22Rv1 (cell line): ENCODE measurements around the gene RNF212B.
"Not testable (repeated sequence)": the region's sequence is repeated elsewhere in the genome, so short reads cannot be mapped to it uniquely, and the experiment has no call there.

Source experiments
- H3K27ac ChIP-seq: fragments of 450-650 bp; 2 replicates; pipeline ENCODE4 v1.5.1; 2017
- ZFX ChIP-seq: fragments of 450-650 bp; IDR thresholded peaks from 2 replicates; pipeline ENCODE4 v1.6.1; 2017; ENCODE audit warnings: antibody characterized with exemption, borderline replicate concordance
- TF ChIP-seq, protein P1 (sequence below): fragments of 450-650 bp; IDR thresholded peaks from 2 replicates; pipeline ENCODE4 v1.5.1; 2017; ENCODE audit warnings: mild to moderate bottlenecking

The RNF212B gene, protein sequence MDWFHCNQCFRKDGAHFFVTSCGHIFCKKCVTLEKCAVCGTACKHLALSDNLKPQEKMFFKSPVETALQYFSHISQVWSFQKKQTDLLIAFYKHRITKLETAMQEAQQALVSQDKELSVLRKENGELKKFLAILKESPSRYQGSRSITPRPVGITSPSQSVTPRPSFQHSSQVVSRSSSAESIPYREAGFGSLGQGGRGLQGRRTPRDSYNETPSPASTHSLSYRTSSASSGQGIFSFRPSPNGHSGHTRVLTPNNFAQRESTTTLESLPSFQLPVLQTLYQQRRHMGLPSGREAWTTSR

DNA sequence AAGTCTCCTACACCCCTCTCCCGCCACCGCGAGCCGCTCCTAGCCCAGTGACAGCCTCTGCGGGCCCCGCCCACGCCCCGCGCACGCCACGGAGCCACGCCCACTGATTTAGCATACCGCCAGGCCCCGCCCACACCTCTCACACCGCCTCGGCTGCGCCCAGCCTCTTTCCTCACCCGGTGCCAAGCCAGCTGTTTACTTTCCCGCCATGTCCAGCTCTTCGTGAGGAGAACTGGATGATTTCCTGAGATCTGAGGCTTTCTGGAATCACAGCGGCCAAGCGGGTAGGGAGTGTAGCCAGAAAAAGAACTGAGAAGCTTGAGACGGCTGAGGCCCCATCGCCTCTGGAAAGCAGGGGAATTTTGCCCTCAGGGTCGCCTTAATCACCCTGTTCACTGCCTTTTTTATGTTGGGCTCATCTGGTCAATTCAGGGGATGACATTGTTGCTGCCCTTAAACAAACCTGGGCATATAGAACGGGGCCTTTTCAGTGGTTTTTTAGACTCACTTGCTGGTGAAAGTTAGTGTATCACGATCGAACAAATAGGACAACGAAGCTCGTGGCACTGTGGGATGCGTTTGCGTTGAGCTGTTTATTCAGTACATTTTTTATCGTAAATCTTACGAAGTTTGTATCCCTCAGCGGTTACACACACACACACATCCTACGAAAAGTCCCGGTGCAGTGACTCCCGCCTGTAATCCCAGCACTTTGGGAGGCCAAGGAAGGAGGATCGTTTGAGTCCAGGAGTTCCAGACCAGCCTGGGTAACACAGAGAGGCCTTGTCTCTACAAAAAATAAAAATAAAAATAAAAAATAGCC is at the start of gene RNF212B:
Gene RNF212B (plus strand): TSS at position 165 of the 823 bp plus-strand sequence. CDS start 2,410 bp downstream, outside the sequence.
- peak within 1 kb of the TSS; percentile 87 for H3K27ac ChIP-seq
- TF ChIP-seq, protein P1, sequence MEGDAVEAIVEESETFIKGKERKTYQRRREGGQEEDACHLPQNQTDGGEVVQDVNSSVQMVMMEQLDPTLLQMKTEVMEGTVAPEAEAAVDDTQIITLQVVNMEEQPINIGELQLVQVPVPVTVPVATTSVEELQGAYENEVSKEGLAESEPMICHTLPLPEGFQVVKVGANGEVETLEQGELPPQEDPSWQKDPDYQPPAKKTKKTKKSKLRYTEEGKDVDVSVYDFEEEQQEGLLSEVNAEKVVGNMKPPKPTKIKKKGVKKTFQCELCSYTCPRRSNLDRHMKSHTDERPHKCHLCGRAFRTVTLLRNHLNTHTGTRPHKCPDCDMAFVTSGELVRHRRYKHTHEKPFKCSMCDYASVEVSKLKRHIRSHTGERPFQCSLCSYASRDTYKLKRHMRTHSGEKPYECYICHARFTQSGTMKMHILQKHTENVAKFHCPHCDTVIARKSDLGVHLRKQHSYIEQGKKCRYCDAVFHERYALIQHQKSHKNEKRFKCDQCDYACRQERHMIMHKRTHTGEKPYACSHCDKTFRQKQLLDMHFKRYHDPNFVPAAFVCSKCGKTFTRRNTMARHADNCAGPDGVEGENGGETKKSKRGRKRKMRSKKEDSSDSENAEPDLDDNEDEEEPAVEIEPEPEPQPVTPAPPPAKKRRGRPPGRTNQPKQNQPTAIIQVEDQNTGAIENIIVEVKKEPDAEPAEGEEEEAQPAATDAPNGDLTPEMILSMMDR: no peak
- no peak for TF ChIP-seq ZFX

DNA sequence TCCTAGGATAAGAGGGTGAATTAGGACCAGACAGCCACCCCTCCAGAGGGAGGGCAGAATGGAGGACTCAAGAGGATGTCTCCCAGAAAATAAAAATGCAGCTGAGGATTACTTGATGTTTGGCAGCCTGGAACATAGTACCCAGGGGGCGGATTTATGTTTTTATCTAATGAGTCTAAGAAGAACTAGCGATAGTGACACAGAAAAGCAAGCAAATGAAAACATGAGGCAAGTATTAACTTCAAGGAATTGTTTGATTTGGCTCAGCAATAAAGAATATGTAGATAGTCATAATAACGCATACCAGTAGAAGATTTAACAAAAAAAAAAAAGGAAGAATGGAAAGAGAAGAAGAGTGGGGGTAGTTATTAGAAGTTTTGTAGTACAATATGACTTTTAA is 44.3 kb upstream of the RNF212B start:
- TF ChIP-seq, protein P1: no peak
- no peak for TF ChIP-seq ZFX

DNA sequence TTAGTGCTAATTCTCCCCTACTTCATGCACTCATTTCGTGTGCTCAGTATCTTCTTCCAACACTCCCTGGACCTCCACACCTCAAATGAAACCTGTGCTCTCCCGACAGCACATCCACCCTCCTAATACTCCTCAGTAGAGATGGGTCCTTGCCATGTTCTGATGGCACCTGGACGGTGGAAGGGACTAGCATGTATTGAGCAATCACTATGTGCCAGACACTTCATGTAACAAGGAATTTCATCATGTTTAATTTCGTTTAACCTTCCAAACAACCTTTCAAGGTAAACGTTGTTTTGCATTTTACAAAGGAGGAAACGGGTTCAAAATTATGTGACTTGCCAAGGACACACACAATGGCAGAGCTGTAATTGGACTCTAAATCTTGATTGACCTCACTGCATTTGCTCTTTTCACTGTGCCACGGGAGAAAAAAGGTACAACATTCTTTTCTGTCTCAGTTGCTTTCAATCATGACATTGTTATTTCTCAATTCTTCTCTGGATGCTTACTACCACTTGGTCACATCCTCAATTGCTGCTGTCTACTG is 42.1 kb upstream of the RNF212B start:
- TF ChIP-seq ZFX: no peak
- TF ChIP-seq, protein P1: no peak
- no peak overlapping the region for H3K27ac ChIP-seq

More for the DNA sequence above, 44.3 kb upstream of the RNF212B start:
- H3K27ac ChIP-seq: no peak overlapping the region

DNA sequence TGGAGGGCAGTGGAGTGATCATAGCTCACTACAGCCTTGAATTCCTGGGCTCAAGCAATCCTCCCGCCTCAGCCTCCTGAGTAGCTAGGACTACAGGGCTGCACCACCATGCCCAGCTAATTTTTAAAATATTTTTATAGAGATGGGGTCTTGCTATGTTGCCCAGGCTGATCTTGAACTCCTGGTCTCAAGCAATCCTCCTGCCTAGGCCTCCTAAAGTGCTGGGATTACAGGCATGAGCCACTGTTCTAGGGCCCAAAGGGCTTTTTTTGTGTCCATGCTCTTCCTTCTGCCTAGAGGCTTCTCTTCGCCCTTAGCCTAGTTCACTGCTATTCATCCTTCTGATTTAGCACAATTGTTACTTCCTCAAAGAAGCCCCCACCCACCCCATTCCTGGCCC is 41.2 kb upstream of the RNF212B start:
- H3K27ac ChIP-seq: not testable (repeated sequence)

DNA sequence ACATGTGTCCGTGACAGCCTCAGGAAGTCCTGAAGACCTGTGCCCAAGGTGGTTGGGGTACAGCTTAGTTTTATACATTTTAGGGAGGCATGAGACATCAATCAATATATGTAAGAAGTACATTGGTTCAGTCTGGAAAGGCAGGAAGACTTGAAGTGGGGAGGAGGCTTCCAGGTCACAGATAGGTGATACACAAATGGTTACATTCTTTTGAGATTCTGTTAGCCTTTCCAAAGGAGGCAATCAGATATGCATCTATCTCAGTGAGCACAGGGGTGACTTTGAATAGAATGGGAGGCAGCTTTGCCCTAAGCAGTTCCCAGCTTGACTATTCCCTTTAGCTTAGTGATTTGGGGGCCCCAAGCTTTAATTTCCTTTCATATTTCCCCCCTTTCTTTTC is 38.6 kb upstream of the RNF212B start:
- not testable (repeated sequence) for H3K27ac ChIP-seq

DNA sequence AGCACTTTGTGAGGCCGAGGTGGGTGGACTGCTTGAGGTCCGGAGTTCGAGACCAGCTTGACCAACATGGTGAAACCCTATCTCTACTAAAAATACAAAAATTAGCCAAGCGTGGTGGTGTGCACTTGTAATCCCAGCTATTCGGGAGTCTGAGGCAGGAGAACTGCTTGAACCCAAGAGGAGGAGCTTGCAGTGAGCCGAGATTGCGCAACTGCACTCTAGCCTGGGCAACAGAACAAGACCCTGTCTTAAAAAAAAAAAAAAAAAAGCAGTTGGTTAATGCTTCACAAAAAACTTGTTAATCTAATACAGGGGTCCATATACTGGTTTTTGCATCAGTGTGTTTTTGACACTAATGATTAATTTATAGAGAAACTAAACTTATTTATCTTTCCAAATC is 35.7 kb upstream of the RNF212B start:
- H3K27ac ChIP-seq: no peak overlapping the region
- no peak for TF ChIP-seq ZFX
- TF ChIP-seq, protein P1: no peak

DNA sequence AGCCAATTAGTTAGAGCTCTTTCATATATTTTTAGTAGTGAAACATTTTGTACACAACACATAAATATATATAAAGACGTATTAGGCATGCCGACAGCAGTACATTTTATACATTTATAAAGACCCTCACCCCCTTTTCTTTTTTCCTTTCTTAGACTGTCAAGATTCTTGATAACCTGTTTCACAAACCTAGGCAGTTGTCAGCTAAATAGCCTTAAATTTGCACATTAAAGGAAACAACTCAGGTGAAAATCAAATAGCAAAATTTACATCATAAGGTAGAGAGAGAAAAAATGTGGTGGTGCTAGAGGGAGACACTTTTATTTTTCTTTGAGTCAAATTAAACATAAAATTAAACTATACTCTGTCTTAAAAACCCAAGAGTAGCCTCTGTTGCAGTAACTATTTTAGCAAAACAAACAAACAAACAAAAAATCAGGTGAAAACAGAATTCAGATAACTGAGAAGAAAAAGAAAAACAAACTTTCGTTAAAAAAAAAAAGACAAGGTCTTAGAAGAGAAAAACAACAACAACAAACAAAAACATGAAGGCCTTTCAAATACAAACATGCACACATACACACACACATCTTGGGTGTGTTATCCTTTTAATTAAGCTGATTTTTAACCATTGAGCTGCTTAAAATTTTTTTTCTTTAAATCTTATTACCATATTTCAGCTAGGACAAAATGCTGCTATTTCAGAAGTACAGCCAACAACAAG is 31.2 kb upstream of the RNF212B start:
- no peak for TF ChIP-seq ZFX
- TF ChIP-seq, protein P1: no peak

More for the DNA sequence above, 31.2 kb upstream of the RNF212B start:
- H3K27ac ChIP-seq: no peak overlapping the region
